Measurements from ENCODE around the gene CPVL. TPM values are rescaled to one million over a fixed set of nuclear protein-coding genes. Genes with fewer than 3 reads are reported as not detected.

Gene CPVL
- total RNA-seq, 1 experiment from 2014 or later, result 62.7 TPM

DNA sequence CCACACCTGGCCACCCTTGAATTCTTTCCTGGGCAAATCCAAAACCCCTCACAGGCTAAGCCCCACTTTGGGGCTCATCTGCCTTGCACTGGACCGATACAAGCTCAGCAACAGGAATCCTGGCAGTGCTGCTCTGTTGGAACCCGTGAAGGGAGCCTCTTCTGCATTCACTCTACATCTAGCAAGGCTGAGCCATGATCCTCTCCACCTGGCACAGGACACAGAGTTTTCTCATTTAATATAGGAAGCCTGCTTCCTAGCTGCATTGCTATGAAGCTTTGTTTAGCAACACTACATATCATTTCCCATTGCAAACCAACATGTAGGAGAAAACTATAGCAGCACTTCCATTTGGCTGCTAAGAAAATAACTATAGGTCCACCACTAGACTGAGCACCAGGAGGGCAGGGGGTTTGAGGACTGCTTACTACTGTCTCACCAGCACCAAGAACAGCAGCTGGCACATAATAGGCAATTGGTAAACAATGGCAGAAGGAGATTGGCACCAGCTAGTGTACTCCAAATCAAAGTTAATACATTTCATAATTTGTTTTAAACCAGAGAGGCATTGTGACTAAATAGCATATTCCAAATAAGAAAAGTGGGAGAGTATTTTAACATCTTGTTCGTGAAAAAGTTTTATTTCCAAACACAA, 56.1 kb downstream of the CPVL start:
- H3K9me3 Mint-ChIP-seq (ENCODE audit: low read depth, unreplicated experiment), result no peaks in the 10 kb centered on the region
- no peaks in the 10 kb centered on the region for H3K36me3 Mint-ChIP-seq (ENCODE audit: insufficient read depth, unreplicated experiment)
- no TSS peak for BruUV-seq (replicated peaks)
- H3K27ac Mint-ChIP-seq (ENCODE audit: unreplicated experiment), result no peak overlapping the region
- no peak for TF ChIP-seq CTCF (IDR thresholded peaks at IDR 0.05; ENCODE audit: unreplicated experiment)
- CTCF ChIA-PET, result interaction anchor here (1.6 kb wide), 1 partner anchor 168 kb away, joined by 5 read pairs; no protein-coding TSS in a partner anchor
- intact Hi-C loops (cut with micrococcal nuclease; ENCODE audit: unreplicated experiment), result no loop called here
- no peaks in the 10 kb centered on the region for H3K4me1 Mint-ChIP-seq (ENCODE audit: low read depth, unreplicated experiment)
- no peak overlapping the region for H3K4me3 Mint-ChIP-seq (ENCODE audit: low read depth, unreplicated experiment)
- H3K27me3 Mint-ChIP-seq (ENCODE audit: unreplicated experiment), result no peaks in the 10 kb centered on the region
- no peak for DNase-seq

DNA sequence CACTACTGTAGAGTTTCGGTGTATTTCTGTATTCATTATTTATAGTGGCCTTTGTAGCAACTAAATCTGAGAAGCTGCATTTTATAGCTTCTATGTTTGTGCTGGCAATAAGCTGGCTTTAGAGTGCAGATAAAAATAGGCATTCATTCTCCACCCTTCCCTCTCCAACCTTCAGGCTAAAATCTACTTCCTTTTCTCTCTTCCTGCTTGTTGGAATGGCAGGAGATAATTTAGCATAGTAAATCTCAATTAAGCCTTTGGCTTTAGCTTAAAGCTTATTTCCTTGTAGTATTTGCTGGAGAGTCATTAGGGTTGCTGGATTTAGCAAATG, 58.5 kb downstream of the CPVL start:
- Mint-ChIP-seq H3K9me3 (ENCODE audit: low read depth, unreplicated experiment) (no peaks in the 10 kb centered on the region), H3K4me1 (ENCODE audit: low read depth, unreplicated experiment) (no peaks in the 10 kb centered on the region), H3K4me3 (ENCODE audit: low read depth, unreplicated experiment) (no peak overlapping the region), H3K27me3 (ENCODE audit: unreplicated experiment) (no peaks in the 10 kb centered on the region), H3K36me3 (ENCODE audit: insufficient read depth, unreplicated experiment) (no peaks in the 10 kb centered on the region), H3K27ac (ENCODE audit: unreplicated experiment) (no peak overlapping the region)
- DNase-seq, result no peak
- CTCF ChIA-PET, result interaction anchor here (0.6 to 1.6 kb wide), 3 partner anchors 11 to 14 kb away, joined by 3 to 4 read pairs (median 4); no protein-coding TSS in a partner anchor
- no TSS peak for BruUV-seq (replicated peaks)
- intact Hi-C loops (cut with micrococcal nuclease; ENCODE audit: unreplicated experiment), result no loop called here
- no peak for TF ChIP-seq CTCF (IDR thresholded peaks at IDR 0.05; ENCODE audit: unreplicated experiment)

DNA sequence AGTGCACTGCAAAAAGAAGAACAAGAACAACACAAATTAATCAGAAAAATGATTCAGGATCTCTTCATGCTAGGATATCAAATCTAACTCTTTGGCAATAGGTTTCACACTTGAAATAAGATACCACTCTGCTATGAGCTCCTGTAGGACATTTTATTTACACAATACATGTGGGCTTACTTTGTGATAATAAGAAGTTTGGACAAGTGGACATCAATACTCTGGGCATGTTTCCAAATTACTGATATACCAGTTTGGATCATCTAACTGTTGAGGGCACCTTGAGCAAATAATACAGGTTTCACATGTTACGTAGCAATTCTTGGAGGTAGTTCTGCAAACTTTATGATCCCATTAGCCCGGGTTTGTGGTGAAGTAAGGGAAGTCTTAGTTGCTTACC, 59.8 kb downstream of the CPVL start:
- DNase-seq, result no peak
- H3K27me3 Mint-ChIP-seq (ENCODE audit: unreplicated experiment), result no peaks in the 10 kb centered on the region
- CTCF ChIA-PET, result interaction anchor here (0.9 to 1.2 kb wide), 2 partner anchors 10 to 160 kb away, joined by 3 to 5 read pairs; no protein-coding TSS in a partner anchor
- no peak for TF ChIP-seq CTCF (IDR thresholded peaks at IDR 0.05; ENCODE audit: unreplicated experiment)
- no TSS peak for BruUV-seq (replicated peaks)
- no peaks in the 10 kb centered on the region for H3K36me3 Mint-ChIP-seq (ENCODE audit: insufficient read depth, unreplicated experiment)
- H3K4me1 Mint-ChIP-seq (ENCODE audit: low read depth, unreplicated experiment), result no peaks in the 10 kb centered on the region
- no peak overlapping the region for H3K4me3 Mint-ChIP-seq (ENCODE audit: low read depth, unreplicated experiment)
- no peaks in the 10 kb centered on the region for H3K9me3 Mint-ChIP-seq (ENCODE audit: low read depth, unreplicated experiment)
- no peak overlapping the region for H3K27ac Mint-ChIP-seq (ENCODE audit: unreplicated experiment)
- intact Hi-C loops (cut with micrococcal nuclease; ENCODE audit: unreplicated experiment), result no loop called here

- Mint-ChIP-seq H3K36me3 (ENCODE audit: insufficient read depth, unreplicated experiment) (no peaks in the 10 kb centered on the region), H3K4me1 (ENCODE audit: low read depth, unreplicated experiment) (no peaks in the 10 kb centered on the region), H3K4me3 (ENCODE audit: low read depth, unreplicated experiment) (no peak overlapping the region), H3K27me3 (ENCODE audit: unreplicated experiment) (no peaks in the 10 kb centered on the region), H3K27ac (ENCODE audit: unreplicated experiment) (no peak overlapping the region), H3K9me3 (ENCODE audit: low read depth, unreplicated experiment) (no peaks in the 10 kb centered on the region)
- TF ChIP-seq CTCF (IDR thresholded peaks at IDR 0.05; ENCODE audit: unreplicated experiment), result no peak
- no TSS peak for BruUV-seq (replicated peaks)
- CTCF ChIA-PET, result no interaction called here
- DNase-seq, result no peak
- intact Hi-C loops (cut with micrococcal nuclease; ENCODE audit: unreplicated experiment), result no loop called here
Measured at GRCh38 chr7:29084832-29085231, 61.5 kb downstream of the CPVL start.

All from Calu3 (cell line).